GM18867 (cell line): Measurements from ENCODE around the gene PAXIP1.

Experiments
- ATAC-seq: cut with Tn5 transposase; IDR thresholded peaks from one replicate; pipeline ENCODE4 v1.9.1; 2021; ENCODE audit warnings: mild to moderate bottlenecking, moderate library complexity; ENCODE audit not compliant: unreplicated experiment

Gene PAXIP1

DNA sequence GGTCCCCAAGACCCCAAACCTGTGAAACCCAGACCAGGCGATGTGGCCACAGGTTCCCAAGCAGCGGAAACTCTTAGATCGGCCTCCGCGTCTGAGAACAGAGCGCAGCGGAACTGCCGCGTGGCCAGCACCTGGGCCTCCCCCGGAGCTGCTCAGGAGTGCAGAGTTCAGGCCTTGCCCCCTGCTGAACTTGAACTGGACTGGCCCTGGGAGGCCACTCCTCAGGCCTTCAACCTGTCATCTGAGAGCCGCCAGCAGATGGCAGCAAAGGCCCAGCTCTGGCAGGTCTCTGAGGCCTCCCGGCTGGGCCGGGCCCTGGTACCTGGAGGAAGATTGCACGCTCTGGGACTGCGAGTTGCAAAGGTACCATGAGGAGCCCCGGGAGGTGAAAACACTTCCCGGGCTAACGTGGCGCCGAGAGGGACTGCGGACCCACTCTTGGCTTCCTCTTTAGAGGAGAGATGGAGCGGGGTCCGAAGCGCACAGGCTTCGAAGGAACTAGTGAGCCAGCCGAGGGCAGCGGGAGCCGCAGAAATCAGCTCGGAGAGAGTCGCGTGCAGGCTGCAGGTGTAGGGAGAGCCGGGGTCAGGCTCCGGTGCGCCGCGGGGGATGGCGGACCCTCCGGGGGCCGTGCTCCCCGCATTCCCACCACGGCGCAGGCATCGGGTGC, 89.2 kb downstream of the PAXIP1 start:
- ATAC-seq, result peak; percentile 97

DNA sequence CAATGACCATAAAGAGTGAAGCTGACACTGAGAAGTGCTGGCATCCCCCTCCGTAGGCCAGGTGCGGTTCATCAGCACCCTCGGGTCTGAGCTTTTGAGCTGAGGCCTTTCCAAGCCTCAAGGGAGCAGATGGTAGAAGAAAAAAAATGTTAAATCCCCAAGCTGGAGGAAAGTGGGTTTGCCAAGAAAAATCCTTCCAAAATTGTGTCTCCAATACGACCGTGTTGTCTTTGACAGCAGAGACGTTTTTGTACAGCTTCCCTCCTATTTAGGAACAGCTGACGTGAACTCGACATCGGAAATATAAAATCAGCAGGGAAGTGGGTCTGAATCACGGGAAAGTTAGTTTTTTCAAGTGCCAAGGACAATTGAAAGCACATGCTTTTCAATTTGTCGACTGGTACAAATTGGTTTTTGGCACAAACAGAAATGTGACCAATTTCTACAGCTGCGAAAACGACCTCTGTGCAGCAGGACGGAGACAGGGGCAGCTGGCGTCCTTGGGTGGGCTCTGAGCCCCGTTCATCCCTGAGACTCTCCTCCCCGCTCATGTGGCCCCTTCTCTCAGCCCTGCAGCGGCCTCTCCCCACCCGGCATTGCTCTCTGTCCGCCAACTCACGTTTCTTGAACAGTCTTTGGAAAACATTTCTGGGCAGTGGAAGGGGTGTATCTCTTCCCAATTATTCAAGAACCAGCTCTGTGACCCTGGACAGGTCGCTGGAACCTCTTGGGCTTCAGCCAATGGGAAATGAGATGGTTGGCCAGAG, 89.9 kb downstream of the PAXIP1 start:
- no peak for ATAC-seq

DNA sequence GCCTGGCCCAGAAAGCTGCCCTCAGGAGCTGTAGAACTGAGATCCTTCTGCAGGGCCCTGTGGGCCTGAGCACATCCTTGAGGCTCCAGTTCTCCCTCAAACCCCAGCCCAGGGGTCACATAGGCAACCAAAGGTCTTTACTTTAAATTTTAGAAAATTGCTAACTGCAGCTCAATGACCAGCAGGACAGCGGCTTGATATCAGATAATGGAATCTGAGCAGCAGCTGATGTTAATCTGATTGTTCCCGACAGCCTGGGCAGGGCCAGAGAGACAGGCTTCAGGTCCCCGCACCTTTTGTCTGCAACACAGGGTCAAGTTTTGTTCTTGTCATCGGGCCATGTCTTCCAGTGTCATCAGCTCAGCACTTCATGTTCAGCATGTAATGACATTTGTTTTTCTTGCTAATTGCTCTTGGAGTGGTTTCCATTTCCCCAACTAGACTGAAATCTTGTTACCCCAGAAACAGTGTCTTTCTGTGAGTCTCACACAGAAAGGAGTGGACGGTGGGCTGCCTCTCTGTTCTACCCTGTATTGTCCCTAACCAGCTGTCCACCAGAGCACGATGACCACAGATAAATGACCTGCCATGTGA, 91.0 kb downstream of the PAXIP1 start:
- ATAC-seq, result no peak

DNA sequence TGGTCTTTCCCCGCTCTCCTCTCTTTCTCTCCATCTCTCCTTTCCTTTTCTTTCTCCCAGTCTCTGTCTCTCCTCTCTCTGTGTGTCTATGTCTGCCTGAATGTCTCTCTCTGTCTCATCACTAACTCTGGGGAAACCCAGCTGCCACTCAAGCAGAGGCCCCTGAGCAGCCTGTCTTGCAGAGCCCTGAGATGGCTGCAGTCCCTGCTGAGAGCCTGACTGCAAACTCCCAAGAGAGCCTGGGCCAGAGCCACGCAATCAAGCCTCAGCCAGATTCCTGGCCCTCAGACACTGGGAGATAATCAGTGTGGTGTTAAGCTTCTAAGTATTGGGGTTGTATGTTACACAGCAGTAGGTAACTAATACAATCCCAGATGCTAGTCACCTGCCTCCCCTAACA, 91.5 kb downstream of the PAXIP1 start:
- ATAC-seq, result no peak

DNA sequence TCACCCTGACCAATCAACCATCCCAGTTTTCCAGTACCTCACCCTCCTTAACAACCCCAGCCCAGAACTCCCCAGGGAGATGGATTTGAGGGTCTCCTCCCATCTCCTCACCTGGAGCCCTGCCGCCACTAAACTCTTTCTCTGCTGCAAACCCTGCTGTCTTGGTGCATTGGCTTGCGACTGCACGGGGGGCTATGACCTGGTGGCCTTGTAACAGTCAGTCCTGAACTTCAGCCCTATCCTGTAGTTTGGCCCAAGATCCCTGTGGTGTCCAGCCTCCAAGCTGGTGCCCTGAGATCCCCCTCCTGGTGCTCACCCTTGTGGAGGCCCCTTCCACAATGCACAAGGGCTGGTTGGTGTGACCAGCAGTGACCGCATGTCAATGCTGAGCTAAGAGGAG, 91.9 kb downstream of the PAXIP1 start:
- ATAC-seq, result no peak

DNA sequence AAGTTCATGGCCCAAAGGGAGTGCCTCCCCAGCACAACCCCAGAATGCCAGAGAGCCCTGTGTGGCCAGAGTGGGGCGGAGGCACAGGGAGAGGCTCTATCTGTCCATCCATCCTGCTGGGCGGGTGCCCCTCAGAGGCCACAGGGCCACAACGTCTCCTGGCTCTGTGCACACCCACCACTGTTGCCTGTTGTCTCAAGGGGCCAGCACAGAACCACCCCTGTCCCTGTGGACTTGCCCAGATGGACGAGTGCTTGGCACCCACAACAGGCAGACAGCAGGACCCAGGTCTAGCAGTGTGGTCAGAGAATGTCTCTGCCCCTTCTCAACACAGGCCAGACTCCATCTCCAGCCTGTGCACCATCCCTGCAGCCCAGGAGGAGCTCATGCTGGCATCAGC, 92.8 kb downstream of the PAXIP1 start:
- no peak for ATAC-seq

DNA sequence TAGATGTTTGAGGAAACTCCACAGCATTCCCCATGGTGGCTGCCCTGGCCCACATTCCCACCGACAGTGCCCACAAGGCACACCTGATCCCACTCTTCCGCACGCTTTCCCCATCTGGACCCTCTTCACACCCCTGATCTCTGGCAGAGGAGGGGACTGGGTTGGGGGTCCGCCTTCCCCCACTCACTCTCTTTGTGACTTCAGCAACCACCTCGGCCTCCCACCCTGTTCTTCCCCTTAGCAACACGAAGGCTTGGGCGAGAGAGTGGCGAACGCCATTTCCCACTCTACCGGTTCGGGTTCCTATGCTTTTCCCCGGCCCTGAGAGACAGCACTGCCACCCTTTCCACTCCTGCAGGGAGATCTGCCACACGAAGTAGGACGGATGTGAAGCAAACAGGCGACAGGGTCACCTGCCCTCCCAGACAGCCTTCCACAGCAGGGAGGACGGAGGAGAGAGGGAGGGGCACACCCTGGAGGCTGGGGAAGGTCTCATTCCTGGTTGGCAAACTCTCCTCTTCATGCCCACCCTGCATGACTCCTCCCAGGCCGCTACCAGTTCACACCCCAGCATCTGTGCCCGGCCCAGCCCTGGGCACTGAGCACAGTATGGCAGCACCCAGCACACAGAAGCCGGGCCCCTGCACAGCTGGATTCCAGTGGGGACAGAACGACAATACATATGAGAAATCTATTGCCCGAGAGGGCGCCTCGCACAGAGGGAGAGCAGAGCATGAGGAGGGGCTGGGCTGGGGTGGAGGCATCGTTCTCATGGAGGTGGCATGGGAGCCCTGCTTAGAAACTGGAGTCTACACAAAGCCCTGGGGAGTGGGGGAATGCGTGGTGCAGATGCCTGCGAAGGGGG, 93.5 kb downstream of the PAXIP1 start:
- ATAC-seq, result no peak

DNA sequence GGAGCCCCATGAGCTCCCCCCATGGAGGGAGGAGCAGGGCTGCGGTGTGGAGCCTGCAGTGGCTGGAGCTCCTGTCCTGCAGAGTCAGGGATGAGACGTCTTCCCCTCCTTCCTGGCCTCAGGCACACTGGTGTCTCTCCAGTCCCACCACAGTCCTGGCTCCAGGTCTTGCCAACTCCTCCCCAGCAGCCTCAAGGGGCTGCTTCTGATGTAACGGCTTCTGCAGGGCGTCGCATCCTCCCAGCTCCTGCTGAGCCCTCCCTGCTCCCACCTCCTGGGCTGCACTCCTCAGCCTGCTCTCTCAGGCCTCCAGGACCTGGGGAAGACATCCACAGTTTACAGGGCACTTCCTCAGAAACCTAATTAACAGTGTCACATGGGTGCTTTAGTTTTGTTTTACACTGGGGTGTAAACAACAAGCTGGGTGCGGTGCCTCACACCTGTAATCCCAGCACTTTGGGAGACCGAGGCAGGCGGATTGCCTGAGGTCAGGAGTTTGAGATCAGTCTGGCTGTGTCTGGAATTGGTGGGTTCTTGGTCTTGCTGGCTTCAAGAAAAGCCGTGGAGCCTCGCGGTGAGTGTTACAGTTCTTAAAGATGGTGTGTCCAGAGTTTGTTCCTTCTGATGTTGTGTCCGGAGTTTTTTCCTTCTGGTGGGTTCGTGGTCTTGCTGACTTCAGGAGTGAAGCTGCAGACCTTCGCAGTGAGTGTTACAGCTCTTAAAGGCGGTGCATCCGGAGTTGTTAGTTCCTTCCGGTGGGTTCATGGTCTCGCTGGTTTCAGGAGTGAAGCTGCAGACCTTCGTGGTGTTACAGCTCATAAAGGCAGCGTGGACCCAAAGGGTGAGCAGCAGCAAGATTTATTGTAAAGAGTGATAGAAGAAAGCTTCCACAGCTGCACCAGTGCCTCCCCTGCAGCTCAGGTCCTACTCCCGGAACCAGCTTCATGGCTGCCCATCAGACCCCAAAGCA, 95.0 kb downstream of the PAXIP1 start:
- no peak for ATAC-seq

DNA sequence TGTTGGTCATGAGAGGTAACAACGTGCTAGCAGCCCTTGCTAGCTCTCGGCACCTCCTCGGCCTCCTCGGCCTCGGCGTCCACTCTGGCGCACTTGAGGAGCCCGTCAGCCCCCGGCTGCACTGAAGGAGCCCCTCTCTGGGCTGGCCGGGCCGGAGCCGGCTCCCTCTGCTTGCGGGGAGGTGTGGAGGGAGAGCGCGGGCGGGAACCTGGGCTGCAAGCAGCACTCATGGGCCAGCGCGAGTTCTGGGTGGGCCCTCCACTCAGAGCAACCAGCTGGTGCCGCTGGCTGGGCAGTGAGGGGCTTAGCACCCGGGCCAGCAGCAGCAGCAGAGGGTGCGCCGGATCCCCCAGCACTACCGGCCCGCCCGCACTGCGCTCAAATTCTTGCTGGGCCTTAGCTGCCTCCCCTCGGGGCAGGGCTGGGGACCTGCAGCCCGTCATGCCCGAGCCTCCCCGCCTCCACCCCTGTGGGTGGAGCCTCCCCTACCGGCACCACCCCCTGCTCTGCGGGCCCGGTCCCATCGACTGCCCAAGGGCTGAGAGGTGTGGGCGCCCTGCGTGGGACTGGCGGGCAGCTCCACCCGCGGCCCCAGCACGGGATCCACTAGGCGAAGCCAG, 96.1 kb downstream of the PAXIP1 start:
- ATAC-seq, result no peak

DNA sequence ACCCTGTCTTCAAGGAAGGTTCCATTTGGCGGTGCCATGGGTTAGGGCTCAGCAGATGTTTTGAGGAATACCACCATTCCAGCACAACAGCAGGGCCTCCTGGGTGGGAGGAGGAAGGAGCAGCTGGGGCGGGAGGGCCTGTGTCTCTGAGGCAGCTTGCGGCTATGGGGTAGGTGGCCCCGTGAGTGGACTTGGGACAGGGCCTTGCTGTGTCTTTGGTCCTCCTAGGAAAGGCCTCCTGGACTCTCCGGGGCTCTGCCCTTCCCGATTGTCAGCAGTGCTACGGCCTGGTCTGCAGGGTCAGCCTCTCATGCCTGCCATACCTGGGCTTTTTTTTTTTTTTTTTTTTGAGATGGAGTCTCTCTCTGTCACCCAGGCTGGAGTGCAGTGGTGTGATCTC, 96.7 kb downstream of the PAXIP1 start:
- ATAC-seq, result no peak

DNA sequence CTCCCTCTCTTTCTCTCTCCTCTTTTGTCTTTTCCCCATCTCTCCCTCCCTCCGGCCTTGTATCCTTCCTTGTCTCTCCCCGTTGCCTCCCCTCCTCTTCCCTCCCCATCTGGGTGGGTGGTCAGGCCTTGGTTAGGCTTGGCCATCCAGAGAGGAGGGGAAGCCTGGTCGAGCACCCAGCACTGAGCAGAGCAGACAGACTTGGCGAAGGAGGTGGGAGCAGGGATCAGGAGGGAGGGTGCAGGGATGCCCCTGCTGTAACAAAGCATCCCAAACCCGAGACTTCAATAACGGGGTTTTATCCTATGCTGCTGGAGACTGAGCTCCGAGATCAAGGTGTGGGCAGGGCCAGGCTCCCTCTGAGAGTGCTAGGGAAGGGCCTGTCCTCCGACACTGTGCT, 97.3 kb downstream of the PAXIP1 start:
- ATAC-seq, result no peak

DNA sequence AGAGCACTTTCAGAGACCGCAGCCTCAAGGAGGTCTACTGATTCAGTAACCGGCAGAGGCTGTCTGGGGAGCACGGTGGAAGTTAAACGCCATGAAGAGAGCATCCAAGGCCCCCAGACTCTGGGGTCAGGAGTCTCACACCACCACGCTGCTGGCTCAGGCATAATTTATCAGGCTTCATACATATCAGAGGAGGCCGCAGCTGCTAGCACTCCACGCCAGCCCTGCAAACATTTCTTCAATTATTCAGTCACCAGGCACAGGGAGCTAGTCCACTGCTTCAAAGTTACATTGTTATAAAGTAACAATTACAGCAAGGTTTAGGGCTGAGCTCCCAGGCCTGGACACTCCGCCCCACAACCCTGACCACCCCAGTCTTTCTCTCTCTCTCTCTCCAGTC, 97.8 kb downstream of the PAXIP1 start:
- ATAC-seq, result no peak

DNA sequence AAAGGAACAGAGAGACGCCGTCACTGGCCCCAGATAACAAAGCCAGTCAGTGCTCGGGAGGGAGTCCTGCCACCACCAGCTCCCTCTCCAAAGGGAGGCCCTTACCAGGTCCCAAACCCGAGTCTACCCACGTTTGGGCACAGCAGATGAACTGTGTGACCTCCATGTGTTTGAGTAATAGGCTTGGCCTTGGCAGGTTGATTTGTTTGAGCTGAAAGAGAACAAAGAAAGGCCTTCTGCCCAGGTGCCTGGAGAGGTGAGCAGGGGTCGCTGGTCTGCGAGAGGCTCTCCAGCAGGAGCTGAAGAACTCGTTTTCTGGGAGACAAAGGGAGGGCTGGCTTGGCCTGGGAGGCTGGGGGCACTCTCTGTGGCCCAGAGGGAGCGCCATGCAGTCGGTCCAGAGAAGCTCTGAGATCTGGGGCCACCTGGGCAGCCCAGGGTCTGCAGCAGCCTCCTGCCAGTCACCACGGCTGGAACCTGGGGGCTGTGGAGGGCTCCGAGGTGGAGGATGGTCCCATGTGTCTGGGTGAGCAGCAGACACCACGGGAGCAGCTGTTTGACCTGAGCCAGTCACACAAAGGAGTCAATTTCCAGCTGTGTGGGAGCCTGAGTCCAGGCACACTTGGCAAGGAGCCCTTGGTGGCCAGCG, 99.7 kb downstream of the PAXIP1 start:
- ATAC-seq, result no peak

DNA sequence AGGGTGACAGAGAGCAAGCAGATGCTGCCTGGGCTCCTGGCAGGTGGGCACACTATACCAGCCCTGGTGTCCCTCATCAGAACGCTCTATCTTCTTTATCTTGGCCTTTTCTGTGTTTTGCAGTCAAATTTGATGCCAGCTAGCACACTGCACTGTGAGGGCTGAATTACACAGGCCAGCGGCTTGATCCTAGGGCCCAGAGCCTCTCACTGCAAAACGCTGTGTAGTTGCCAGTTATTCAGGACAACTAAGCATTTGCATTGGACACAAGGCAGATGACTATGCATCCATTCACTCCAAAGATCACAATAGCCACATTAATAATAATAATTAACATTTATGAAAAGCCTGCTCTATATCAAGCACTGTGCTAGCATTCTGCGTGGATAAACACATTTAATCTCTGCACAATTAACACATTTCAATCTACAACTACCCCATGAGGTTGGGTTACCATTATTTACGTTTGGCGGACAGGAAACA, 100.3 kb downstream of the PAXIP1 start:
- ATAC-seq, result no peak

DNA sequence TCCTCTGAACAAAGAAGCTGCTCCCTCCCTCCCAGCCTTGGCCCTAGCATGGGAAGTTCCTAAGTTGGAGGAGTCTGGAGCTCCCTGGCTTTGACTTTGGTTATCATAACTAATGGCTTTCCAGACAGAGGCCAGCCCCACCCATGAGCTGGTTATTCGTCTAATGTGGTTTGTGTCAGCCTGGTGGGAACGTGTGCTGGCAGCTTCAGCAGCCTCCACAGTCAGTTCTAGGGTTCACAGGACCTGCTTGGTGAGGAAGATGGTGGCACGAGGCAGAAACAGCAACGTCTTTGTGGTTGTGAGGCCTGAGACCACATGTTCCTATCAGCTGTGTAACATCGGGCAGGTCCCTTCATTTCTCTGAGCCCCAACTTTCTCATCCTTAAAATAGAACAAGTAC, 103.1 kb downstream of the PAXIP1 start:
- ATAC-seq, result no peak

DNA sequence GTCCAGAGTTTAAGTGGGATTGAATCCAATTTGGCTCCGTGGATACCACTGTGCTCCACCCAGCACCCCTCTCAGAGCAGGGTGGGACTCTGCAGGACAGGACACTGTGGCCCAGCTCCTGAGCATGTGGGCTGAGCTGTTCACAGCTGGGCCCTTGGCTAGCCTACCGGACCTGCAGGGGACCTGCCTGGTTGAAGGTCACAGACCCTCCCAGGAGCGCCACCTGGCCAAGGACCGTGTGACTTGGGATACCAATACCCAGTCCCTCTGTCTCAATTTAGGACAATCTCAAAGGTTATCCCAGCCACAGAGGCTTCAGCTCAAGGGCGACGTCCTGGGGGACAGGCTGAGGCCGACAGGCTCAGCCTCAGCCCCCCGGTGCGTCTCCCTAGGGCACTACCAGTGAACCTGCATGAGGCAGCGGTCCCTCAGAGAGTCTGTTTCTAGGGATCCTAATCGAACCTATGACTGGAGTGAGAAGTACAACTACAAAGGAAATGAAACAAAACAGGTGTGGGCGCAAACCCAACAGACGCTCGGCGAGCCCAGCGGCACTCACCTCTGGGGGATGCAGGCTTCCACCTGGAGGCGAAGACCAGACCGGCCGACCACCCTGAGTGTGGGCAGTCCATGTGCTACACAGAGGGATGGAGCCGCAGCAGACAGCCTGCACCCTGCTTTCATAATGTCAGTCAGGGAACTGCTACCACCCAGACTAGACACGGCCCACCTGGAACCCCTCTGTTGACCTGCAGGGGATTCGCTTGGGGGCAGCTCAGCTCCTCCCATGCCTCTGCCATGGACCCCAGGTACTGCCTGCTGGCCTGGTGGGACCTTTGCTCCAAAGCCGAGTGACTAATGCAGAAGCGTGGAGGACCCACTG, 103.7 kb downstream of the PAXIP1 start:
- ATAC-seq, result no peak

DNA sequence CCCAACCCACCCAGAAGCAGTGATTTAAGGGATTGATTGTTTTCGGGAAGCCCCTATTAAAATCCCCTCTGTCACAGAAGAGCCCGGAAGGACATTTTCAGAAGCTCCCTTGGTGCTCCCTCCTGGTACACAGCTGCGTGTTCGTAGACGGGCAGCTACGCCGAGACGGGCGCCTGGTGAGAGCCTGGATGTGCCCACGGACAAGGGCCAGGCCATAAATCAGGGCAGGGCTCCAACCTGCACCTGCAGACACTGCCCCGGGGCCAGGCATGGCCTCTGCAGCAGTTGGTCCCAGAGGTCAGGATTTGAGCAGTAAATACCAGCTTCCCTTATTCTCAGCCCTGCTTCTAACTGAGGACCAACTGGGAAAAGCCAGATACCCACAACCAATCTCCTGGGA, 106.8 kb downstream of the PAXIP1 start:
- no peak for ATAC-seq
